ENCODE measurements around the gene SYNGR3. TPM values are rescaled to one million over a fixed set of nuclear protein-coding genes. Genes with fewer than 3 reads are reported as not detected.

The SYNGR3 gene
- total RNA-seq, 1 donor from 2014 or later: 6.0 TPM

DNA sequence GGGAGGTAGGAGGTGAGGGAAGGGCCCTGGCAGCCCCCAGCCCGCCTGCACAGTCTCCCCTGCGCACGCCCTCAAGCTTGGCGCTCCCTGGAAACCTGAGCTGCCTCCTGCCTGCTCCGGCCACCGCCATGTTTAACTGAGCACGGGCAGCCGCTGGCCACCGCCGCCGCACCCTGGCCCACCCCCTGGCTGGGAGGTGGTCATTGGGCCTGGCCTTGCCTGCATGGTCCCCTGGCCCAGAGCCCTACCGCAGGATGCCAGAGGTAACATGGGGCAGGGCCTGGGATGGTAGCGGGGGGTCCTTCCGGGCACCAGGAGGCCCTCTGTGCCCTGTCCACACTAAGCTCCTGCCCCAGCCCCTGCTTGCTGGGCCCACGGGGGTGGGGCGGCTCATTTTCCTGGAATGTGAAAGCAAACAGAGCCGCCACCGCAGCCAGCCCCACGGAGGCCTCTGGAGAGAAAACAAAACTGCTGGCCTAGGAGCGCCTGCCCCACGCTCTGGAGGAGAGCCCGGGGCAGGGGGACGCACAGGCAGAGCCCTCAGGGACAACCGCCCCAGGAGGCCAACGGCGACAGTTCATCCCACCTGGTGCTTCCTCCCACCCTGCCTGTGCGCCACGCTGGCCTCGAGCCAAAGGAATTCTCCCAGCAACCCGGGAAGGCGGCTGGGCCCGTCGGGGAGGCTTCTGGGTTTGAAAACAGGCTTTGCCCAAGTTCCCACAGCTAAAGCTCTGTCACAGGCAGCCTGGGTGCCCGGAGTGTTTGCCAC lies 45.8 kb downstream of the SYNGR3 start:
- H3K9me3 ChIP-seq (ENCODE audit: insufficient read depth, low read depth, low read length): no peaks in the 10 kb centered on the region
- DNase-seq (ENCODE audit: low read depth): peak; percentile 74
- no peak for FAIRE-seq
- H3K9ac ChIP-seq (ENCODE audit: low read length): peak overlapping the region; percentile 75
- Mint-ChIP-seq H3K4me3 (ENCODE audit: unreplicated experiment) (no peak overlapping the region), H3K27me3 (ENCODE audit: low read depth, unreplicated experiment) (no peaks in the 10 kb centered on the region), H3K9me3 (ENCODE audit: unreplicated experiment) (no peaks in the 10 kb centered on the region), H3K4me1 (ENCODE audit: low read depth, unreplicated experiment) (peaks cover 15% of the 10 kb centered on the region), H3K36me3 (ENCODE audit: low read depth, unreplicated experiment) (no peaks in the 10 kb centered on the region), H3K27ac (ENCODE audit: unreplicated experiment) (no peak overlapping the region)
- H3K4me1 ChIP-seq (ENCODE audit: insufficient read depth, low read length): peaks cover 73% of the 10 kb centered on the region
- TF ChIP-seq, protein P1, sequence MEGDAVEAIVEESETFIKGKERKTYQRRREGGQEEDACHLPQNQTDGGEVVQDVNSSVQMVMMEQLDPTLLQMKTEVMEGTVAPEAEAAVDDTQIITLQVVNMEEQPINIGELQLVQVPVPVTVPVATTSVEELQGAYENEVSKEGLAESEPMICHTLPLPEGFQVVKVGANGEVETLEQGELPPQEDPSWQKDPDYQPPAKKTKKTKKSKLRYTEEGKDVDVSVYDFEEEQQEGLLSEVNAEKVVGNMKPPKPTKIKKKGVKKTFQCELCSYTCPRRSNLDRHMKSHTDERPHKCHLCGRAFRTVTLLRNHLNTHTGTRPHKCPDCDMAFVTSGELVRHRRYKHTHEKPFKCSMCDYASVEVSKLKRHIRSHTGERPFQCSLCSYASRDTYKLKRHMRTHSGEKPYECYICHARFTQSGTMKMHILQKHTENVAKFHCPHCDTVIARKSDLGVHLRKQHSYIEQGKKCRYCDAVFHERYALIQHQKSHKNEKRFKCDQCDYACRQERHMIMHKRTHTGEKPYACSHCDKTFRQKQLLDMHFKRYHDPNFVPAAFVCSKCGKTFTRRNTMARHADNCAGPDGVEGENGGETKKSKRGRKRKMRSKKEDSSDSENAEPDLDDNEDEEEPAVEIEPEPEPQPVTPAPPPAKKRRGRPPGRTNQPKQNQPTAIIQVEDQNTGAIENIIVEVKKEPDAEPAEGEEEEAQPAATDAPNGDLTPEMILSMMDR (IDR thresholded peaks at IDR 0.05; ENCODE audit: insufficient read depth, low read depth, low read length): no peak
- no peak for TF ChIP-seq EZH2 (IDR thresholded peaks at IDR 0.05; ENCODE audit: insufficient read depth, low read length)
- H3K4me3 ChIP-seq (ENCODE audit: insufficient read depth, low read depth, low read length): peak overlapping the region; percentile 43
- no peaks in the 10 kb centered on the region for H3K36me3 ChIP-seq (ENCODE audit: insufficient read depth, low read length)
- peaks cover 3% of the 10 kb centered on the region for H4K20me1 ChIP-seq (ENCODE audit: insufficient read depth, low read length)
- H2AFZ ChIP-seq (ENCODE audit: low read depth, low read length): peak overlapping the region; percentile 8
- H3K79me2 ChIP-seq (ENCODE audit: insufficient read depth, low read length): peaks cover 45% of the 10 kb centered on the region
- H3K4me2 ChIP-seq (ENCODE audit: low read length): peak overlapping the region; percentile 84
- no peaks in the 10 kb centered on the region for H3K27me3 ChIP-seq (ENCODE audit: insufficient read depth, low read length)
- H3K27ac ChIP-seq (ENCODE audit: low read depth, low read length): peak overlapping the region; percentile 90

DNA sequence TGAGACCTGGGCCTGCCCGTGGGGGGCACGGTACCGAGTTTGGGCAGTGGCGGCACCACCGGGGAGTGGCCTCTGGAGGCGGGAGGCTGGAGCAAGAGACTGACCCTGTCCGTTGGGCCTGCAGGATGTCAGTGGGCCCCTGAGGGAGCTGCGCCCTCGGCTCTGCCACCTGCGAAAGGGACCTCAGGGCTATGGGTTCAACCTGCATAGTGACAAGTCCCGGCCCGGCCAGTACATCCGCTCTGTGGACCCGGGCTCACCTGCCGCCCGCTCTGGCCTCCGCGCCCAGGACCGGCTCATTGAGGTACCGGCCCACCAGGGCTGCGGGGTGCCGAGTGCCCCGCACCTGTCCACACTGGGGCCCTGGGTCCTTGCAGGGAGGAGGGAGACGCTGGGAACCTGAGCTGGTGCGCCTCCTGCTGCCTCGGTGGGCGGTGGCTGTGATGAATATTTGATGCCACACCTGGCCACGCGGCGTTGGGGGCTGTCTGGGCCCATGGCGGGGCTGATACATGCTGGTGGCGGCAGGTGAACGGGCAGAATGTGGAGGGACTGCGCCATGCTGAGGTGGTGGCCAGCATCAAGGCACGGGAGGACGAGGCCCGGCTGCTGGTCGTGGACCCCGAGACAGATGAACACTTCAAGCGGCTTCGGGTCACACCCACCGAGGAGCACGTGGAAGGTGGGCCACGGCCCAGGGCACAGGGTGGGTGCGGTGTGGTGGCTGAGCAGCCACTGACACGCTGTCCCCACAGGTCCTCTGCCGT lies 46.6 kb downstream of the SYNGR3 start:
- Mint-ChIP-seq H3K9me3 (ENCODE audit: unreplicated experiment) (no peaks in the 10 kb centered on the region), H3K36me3 (ENCODE audit: low read depth, unreplicated experiment) (no peaks in the 10 kb centered on the region), H3K4me3 (ENCODE audit: unreplicated experiment) (no peak overlapping the region), H3K27me3 (ENCODE audit: low read depth, unreplicated experiment) (no peaks in the 10 kb centered on the region), H3K4me1 (ENCODE audit: low read depth, unreplicated experiment) (peaks cover 15% of the 10 kb centered on the region), H3K27ac (ENCODE audit: unreplicated experiment) (no peak overlapping the region)
- Histone ChIP-seq H2AFZ (ENCODE audit: low read depth, low read length) (peak overlapping the region; percentile 5), H3K9ac (ENCODE audit: low read length) (peak overlapping the region; percentile 75), H3K79me2 (ENCODE audit: insufficient read depth, low read length) (peaks cover 45% of the 10 kb centered on the region), H4K20me1 (ENCODE audit: insufficient read depth, low read length) (peaks cover 3% of the 10 kb centered on the region), H3K4me3 (ENCODE audit: insufficient read depth, low read depth, low read length) (peak overlapping the region; percentile 43), H3K36me3 (ENCODE audit: insufficient read depth, low read length) (no peaks in the 10 kb centered on the region), H3K4me2 (ENCODE audit: low read length) (peak overlapping the region; percentile 84), H3K9me3 (ENCODE audit: insufficient read depth, low read depth, low read length) (no peaks in the 10 kb centered on the region), H3K27me3 (ENCODE audit: insufficient read depth, low read length) (no peaks in the 10 kb centered on the region), H3K27ac (ENCODE audit: low read depth, low read length) (peak overlapping the region; percentile 90), H3K4me1 (ENCODE audit: insufficient read depth, low read length) (peaks cover 80% of the 10 kb centered on the region)
- FAIRE-seq (no peak), DNase-seq (ENCODE audit: low read depth) (no peak)
- no peak for TF ChIP-seq EZH2 (IDR thresholded peaks at IDR 0.05; ENCODE audit: insufficient read depth, low read length)
- TF ChIP-seq, protein P1 (IDR thresholded peaks at IDR 0.05; ENCODE audit: insufficient read depth, low read depth, low read length): no peak
